HG02610 (cell line): ENCODE results near the gene PRKAG2.

Source experiments
- ATAC-seq: cut with Tn5 transposase; IDR thresholded peaks from one replicate; pipeline ENCODE4 v1.9.1; 2021; ENCODE audit warnings: mild to moderate bottlenecking, moderate library complexity; ENCODE audit not compliant: unreplicated experiment

PRKAG2 gene

GRCh38 chr7:151775547-151776443, 101.1 kb downstream of the PRKAG2 start:
- ATAC-seq = no peak

GRCh38 chr7:151774951-151775350, 102.0 kb downstream of the PRKAG2 start:
- no peak for ATAC-seq

GRCh38 chr7:151773797-151774196, 103.1 kb downstream of the PRKAG2 start:
- no peak for ATAC-seq

GRCh38 chr7:151770232-151770631, 106.7 kb downstream of the PRKAG2 start:
- no peak for ATAC-seq

GRCh38 chr7:151769188-151769821, 107.6 kb downstream of the PRKAG2 start:
- peak; percentile 91 for ATAC-seq

- ATAC-seq = no peak
These were observed 108.1 kb downstream of the PRKAG2 start for GRCh38 chr7:151768805-151769187.

GRCh38 chr7:151767557-151767956, 109.4 kb downstream of the PRKAG2 start:
- no peak for ATAC-seq

GRCh38 chr7:151764056-151764920, 112.6 kb downstream of the PRKAG2 start:
- no peak for ATAC-seq

GRCh38 chr7:151763420-151763984, 113.4 kb downstream of the PRKAG2 start:
- no peak for ATAC-seq

- no peak for ATAC-seq
These were observed 114.2 kb downstream of the PRKAG2 start for GRCh38 chr7:151762583-151763245.

GRCh38 chr7:151761957-151762356, 115.0 kb downstream of the PRKAG2 start:
- no peak for ATAC-seq

- no peak for ATAC-seq
These were observed 115.7 kb downstream of the PRKAG2 start for GRCh38 chr7:151761231-151761630.

- no peak for ATAC-seq
These were observed 117.3 kb downstream of the PRKAG2 start for GRCh38 chr7:151759591-151760042.

GRCh38 chr7:151758622-151759540, 118.0 kb downstream of the PRKAG2 start:
- no peak for ATAC-seq

- no peak for ATAC-seq
These were observed 119.6 kb downstream of the PRKAG2 start for GRCh38 chr7:151757274-151757673.

GRCh38 chr7:151756866-151757265, 120.0 kb downstream of the PRKAG2 start:
- ATAC-seq = no peak

- ATAC-seq = no peak
These were observed 120.7 kb downstream of the PRKAG2 start for GRCh38 chr7:151756076-151756731.

- no peak for ATAC-seq
These were observed 121.6 kb downstream of the PRKAG2 start for GRCh38 chr7:151755131-151755801.
